ENCODE data around the gene COLEC11.

GRCh38 chr2:3612639-3613523 lies 18.0 kb downstream of the COLEC11 start:
- no peak for TF ChIP-seq POLR2A (IDR thresholded peaks at IDR 0.05)
- no peak for TF ChIP-seq CTCF (IDR thresholded peaks at IDR 0.05)
